ENCODE results near the gene SLC35F1. TPM values are rescaled to one million over a fixed set of nuclear protein-coding genes. Genes with fewer than 3 reads are reported as not detected.

SLC35F1 gene
- total RNA-seq, 4 donors from 2014 or later, result 5.4 to 8.1 (median 6.5) TPM

DNA sequence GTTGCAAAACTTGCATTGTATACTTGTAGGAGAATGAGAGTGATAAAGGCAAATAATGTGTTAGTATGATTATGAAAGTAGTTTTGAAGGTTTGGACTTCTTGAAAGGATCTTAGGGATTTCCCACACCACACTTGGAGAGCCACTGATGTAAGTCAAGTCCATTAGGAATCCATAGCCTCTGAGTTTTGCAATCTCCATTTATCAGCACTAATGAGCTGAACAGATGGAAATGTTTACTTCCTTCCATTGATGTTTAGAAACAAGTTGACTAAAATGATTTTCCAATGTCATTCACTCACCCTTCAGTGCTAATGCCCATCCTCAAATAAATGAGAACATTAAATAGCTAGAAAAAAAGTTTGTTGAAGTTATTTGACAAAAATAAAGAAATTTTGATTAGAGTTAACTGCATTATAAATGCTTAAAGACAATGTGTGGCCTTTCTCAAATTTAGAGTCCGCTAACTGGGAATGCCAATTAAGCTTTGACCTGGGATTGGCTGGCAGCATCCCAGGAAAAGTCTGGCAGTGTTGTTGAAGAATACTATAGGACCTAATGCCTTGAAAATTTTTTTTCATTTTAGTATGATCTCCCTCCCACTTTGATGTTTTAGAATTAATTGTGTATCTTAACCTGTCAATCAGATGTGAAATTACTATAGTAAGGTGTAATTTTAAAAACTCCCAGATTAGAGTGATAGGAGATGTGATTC is 68.0 kb downstream of the SLC35F1 start:
- Histone ChIP-seq H3K27ac (replicated peaks in 1 of 4) (no peak overlapping the region), H3K27me3 (no peaks in the 10 kb centered on the region), H3K4me3 (no peak overlapping the region), H3K4me1 (no peaks in the 10 kb centered on the region), H3K9me3 (peaks cover 0 to 4% (median 0%) of the 10 kb centered on the region in 4 donors), H3K36me3 (no peaks in the 10 kb centered on the region)
- 79% methylated on average over 1 of the region's 1 CpG for WGBS
- TF ChIP-seq EP300 (IDR thresholded peaks at IDR 0.05) (no peak), POLR2AphosphoS5 (IDR thresholded peaks at IDR 0.05) (no peak), POLR2A (IDR thresholded peaks at IDR 0.05; ENCODE audit: low read depth) (no peak)
- TF ChIP-seq, protein P1, sequence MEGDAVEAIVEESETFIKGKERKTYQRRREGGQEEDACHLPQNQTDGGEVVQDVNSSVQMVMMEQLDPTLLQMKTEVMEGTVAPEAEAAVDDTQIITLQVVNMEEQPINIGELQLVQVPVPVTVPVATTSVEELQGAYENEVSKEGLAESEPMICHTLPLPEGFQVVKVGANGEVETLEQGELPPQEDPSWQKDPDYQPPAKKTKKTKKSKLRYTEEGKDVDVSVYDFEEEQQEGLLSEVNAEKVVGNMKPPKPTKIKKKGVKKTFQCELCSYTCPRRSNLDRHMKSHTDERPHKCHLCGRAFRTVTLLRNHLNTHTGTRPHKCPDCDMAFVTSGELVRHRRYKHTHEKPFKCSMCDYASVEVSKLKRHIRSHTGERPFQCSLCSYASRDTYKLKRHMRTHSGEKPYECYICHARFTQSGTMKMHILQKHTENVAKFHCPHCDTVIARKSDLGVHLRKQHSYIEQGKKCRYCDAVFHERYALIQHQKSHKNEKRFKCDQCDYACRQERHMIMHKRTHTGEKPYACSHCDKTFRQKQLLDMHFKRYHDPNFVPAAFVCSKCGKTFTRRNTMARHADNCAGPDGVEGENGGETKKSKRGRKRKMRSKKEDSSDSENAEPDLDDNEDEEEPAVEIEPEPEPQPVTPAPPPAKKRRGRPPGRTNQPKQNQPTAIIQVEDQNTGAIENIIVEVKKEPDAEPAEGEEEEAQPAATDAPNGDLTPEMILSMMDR (IDR thresholded peaks at IDR 0.05), result no peak
- intact Hi-C loops (cut with DNase I), result loop anchor here (5.0 kb wide), 1 partner anchor 287 kb away; no protein-coding TSS in a partner anchor
- no peak for DNase-seq (ENCODE audit: extremely low spot score)

DNA sequence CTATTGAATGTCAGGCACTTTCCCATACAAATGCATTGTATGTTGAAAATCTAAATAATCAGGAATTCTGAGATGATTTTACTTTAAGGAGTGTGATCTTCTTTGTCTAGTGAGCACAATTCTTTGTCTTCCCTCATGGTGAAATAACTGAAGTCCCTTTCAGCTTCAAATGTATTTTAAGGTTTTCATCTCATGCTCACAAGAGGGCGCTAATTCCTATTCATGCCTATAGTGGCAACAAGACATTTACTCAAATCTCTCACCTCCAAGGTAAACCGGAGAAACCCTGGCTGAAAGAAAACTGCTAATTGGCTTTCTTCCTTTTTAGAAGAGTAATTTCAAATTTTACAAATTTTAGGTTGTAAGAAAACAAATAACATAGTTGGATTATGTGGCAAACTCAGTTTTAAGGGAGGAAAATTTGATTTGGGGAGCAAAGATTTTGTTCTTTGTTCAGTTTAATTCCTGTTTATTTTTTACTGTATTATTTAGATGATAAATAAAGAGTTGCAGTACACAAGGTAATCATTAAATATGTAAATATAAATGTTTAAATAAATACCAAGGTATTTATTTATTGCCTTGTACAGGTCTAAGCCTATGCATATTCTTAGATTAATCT is 69.1 kb downstream of the SLC35F1 start:
- no peak overlapping the region for H3K27ac ChIP-seq (replicated peaks in 1 of 4)
- H3K36me3 ChIP-seq, result no peaks in the 10 kb centered on the region
- no peak for TF ChIP-seq POLR2A (IDR thresholded peaks at IDR 0.05; ENCODE audit: low read depth)
- TF ChIP-seq, protein P1 (IDR thresholded peaks at IDR 0.05), result peak; percentile 26 to 58 (median 41)
- TF ChIP-seq EP300 (IDR thresholded peaks at IDR 0.05), result no peak
- H3K9me3 ChIP-seq, result peaks cover 0 to 4% (median 0%) of the 10 kb centered on the region in 4 donors
- no peak for DNase-seq (ENCODE audit: extremely low spot score)
- H3K4me3 ChIP-seq, result no peak overlapping the region
- H3K4me1 ChIP-seq, result no peaks in the 10 kb centered on the region
- H3K27me3 ChIP-seq, result no peaks in the 10 kb centered on the region
- intact Hi-C loops (cut with DNase I), result no loop called here
- WGBS, result 14% methylated on average over 2 of the region's 2 CpGs

DNA sequence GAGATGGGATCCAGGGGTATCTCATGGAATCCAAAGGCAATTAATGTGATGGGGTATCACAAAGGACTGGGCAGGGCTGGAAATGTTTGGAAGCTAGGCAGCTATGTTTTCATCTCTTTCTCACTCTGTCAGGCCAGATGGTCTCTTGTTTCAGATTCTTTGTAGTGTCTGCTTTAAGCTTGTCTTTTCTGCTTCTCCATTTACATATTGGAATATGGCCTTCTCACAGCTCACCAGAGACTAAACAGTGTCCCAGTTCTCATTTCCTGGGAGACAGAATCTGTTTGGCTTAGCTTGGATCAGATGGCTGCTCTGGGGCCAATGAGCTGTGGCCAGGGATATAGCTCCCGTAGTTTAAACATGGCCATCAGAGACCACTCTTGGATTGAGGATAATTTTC is 78.9 kb downstream of the SLC35F1 start:
- WGBS, result 64% methylated on average over 1 of the region's 1 CpG
- no peak for DNase-seq (ENCODE audit: extremely low spot score)
- Histone ChIP-seq H3K36me3 (no peaks in the 10 kb centered on the region), H3K9me3 (no peaks in the 10 kb centered on the region), H3K27me3 (no peaks in the 10 kb centered on the region), H3K4me1 (no peaks in the 10 kb centered on the region), H3K27ac (replicated peaks in 1 of 4) (peak overlapping the region in 1 of 4 donors; percentile 48), H3K4me3 (no peak overlapping the region)
- intact Hi-C loops (cut with DNase I), result no loop called here
- TF ChIP-seq, protein P1 (IDR thresholded peaks at IDR 0.05), result no peak
- TF ChIP-seq POLR2AphosphoS5 (IDR thresholded peaks at IDR 0.05) (no peak), EP300 (IDR thresholded peaks at IDR 0.05) (no peak), POLR2A (IDR thresholded peaks at IDR 0.05; ENCODE audit: low read depth) (no peak)

DNA sequence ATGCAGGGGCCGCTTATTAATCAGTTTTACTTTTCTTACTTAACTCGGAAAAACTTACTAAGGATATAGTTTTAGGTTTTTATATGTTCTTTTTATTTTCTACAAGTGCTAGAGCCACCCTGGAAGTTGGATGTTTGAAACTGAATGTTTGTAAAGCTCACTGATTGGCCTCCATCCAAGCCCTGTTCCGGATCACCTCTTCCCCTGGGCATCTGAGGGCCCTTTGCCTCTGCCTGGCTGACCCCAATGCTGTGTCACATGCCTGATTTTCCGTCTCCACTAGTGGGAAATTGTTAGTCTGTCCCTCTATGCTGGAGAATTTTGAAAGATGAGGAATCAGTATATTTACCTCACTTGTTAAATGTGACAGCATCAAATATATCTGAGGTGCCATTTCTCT is 79.3 kb downstream of the SLC35F1 start:
- no peaks in the 10 kb centered on the region for H3K9me3 ChIP-seq
- H3K4me1 ChIP-seq, result no peaks in the 10 kb centered on the region
- intact Hi-C loops (cut with DNase I), result no loop called here
- no peaks in the 10 kb centered on the region for H3K36me3 ChIP-seq
- TF ChIP-seq POLR2A (IDR thresholded peaks at IDR 0.05; ENCODE audit: low read depth) (no peak), EP300 (IDR thresholded peaks at IDR 0.05) (no peak), POLR2AphosphoS5 (IDR thresholded peaks at IDR 0.05) (no peak)
- TF ChIP-seq, protein P1 (IDR thresholded peaks at IDR 0.05), result no peak
- no peak overlapping the region for H3K4me3 ChIP-seq
- 62% methylated on average over 4 of the region's 4 CpGs for WGBS
- no peaks in the 10 kb centered on the region for H3K27me3 ChIP-seq
- DNase-seq (ENCODE audit: extremely low spot score), result no peak
- H3K27ac ChIP-seq (replicated peaks in 1 of 4), result peak overlapping the region in 3 of 4 donors; percentile 10 to 48 (median 28)

Measured in esophagus muscularis mucosa (tissue), 4 donors.